Fibroblast of villous mesenchyme (primary cell): Measurements from ENCODE around the gene ZNF750. TPM values are rescaled to one million over a fixed set of nuclear protein-coding genes. Genes with fewer than 3 reads are reported as not detected.

Source experiments
- DNase-seq: peaks from one replicate; pipeline ENCODE4 v3.0.0-alpha.2; 2010; ENCODE audit warnings: low read depth
- H3K4me3 ChIP-seq: 2 replicates; pipeline ENCODE4 v1.5.1; 2011; ENCODE audit warnings: low read depth, mild to moderate bottlenecking, low read length
- CTCF ChIP-seq: IDR thresholded peaks from 2 replicates; pipeline ENCODE4 v1.5.1; 2012; ENCODE audit warnings: low read depth, mild to moderate bottlenecking, low read length; ENCODE audit not compliant: insufficient read depth
- total RNA-seq: library from RNA; depleted of rRNA; stranded (reverse); fragments of >200 nt; gene quantifications from 2 replicates; pipeline ENCODE4 v1.2.3, GENCODE V29; 2012

The ZNF750 gene
- total RNA-seq, 1 donor, result not detected

- TF ChIP-seq CTCF, result no peak
- no peak for DNase-seq
- H3K4me3 ChIP-seq, result no peak overlapping the region
Measured at GRCh38 chr17:82813299-82814051, 26.3 kb downstream of the ZNF750 start.

GRCh38 chr17:82812601-82813000, 27.2 kb downstream of the ZNF750 start:
- H3K4me3 ChIP-seq, result no peak overlapping the region
- DNase-seq, result no peak
- TF ChIP-seq CTCF, result no peak

GRCh38 chr17:82812058-82812457, 27.8 kb downstream of the ZNF750 start:
- no peak for DNase-seq
- no peak for TF ChIP-seq CTCF
- H3K4me3 ChIP-seq, result no peak overlapping the region

- no peak overlapping the region for H3K4me3 ChIP-seq
- no peak for TF ChIP-seq CTCF
- no peak for DNase-seq
Measured at GRCh38 chr17:82810644-82811430, 29.0 kb downstream of the ZNF750 start.

- DNase-seq, result no peak
Measured at GRCh38 chr17:82808921-82809905, 30.6 kb downstream of the ZNF750 start.

More at GRCh38 chr17:82808921-82809905, 30.6 kb downstream of the ZNF750 start:
- no peak overlapping the region for H3K4me3 ChIP-seq
- no peak for TF ChIP-seq CTCF
